Urothelium cell line (cell line): ENCODE results near the gene AGAP6.
A peak's percentile ranks its signal among the peaks of the same experiment; 100 is the strongest.
"Not testable (repeated sequence)": the region's sequence is repeated elsewhere in the genome, so short reads cannot be mapped to it uniquely, and the experiment has no call there.

Experiments used
- DNase-seq: peaks from one replicate; pipeline ENCODE4 v3.0.0; 2011; ENCODE audit warnings: low spot score, mixed read lengths
- FAIRE-seq: peaks from 2 replicates; lab custom pipeline; 2011; peaks lifted over from hg19 to GRCh38; lab: Jason Lieb, UNC

AGAP6 gene

DNA sequence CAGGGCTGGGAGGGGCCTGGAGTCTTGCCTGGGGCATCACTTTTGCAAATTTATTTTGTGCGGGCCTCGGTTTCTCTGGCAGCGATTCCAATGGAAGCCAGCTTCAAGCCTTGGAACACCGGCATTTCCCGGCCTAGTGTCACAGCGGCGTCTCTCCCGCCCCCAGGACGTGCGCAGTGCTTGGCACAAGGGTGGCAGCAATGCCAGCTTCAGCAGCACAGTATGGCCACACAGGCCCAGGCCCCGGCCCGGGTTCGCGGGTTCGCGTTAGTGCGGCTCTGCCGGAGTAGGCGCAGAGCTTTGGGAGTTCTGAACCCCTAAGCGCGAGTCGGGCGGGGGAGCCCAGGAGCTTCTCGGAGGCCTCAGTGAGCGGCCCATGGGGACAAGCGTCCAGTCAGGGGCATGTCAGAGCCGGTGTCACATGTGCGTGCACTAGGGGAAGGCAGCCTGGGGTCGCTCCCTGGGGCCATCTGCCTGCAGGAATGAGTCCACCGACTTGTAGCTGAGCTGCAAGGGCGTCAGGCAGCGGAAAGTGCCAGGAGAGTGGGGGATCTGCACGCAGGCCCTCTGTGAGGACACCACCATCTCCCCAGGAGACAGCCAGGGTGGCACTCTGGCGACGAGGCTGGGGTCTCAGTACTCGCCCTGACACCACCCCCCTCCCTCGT is 36.6 kb downstream of the AGAP6 start:
- FAIRE-seq, DNase-seq: not testable (repeated sequence)

DNA sequence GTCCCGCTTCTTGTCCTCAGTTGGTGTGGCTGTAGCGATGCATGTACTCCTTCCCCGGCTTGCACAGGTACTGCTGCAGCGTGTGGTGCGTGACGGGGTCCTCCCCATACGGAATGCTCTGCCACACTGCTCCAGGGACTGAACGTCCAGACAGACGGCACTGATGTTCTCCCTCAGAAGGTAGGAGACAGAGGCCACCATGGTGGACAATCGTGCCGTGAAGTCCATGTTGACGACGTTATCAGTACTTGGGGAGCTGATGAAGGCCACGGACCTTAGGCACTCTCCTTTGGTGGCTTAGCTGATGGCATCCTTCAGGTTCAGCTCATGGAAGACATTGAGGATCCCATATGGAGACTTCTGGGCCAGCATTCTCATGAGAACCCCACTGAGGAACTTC is 37.4 kb downstream of the AGAP6 start:
- peak; percentile 75 for FAIRE-seq
- no peak for DNase-seq

- FAIRE-seq (no peak), DNase-seq (no peak)
Observed at GRCh38 chr10:50027195-50027594, 39.0 kb downstream of the AGAP6 start.

GRCh38 chr10:50033481-50033880 is 45.3 kb downstream of the AGAP6 start:
- DNase-seq, result no peak
- no peak for FAIRE-seq

DNA sequence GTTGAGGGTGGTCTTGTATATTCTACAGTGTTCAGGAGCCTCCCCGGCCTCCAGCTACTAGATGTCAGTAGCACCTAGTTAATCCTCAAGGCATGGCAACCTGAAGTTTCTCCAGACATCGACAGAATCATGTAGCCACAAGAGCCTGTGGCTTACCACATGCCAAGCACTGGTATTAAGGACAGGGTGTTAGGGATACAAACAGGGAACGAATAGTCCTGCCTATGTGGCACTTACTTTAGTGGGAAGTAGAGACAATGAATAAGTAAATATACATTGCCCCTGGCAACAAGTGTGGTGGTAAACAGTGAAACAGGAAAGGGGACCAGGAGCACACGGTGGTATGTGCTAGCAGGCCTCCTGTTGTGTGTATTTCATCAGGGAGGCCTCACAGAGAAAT is 47.1 kb downstream of the AGAP6 start:
- peak; percentile 20 for FAIRE-seq
- DNase-seq, result not testable (repeated sequence)

GRCh38 chr10:50044941-50045664 is 56.9 kb downstream of the AGAP6 start:
- DNase-seq, result no peak
- FAIRE-seq, result no peak

GRCh38 chr10:50046457-50046856 is 58.3 kb downstream of the AGAP6 start:
- DNase-seq, FAIRE-seq: not testable (repeated sequence)

DNA sequence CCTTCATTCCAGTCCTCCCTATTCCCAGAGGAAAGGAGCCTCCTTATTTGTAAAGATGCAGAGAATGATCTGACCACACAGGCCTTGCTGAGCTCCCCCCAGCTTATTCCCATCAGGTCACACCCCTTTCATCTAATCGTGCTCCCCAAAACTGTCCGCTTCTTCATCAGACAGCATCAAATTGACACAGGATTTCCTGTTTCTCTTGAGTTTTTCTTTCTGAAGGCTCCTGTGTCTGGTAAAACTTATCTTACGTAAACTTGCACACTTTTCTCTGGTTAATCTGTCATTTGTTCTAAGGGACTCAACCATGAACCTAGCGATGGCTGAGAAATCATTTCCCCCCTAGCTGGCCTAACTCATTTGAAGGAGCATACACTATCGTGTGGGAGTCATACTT is 59.4 kb downstream of the AGAP6 start:
- not testable (repeated sequence) for FAIRE-seq, DNase-seq

GRCh38 chr10:50051995-50052660 is 63.9 kb downstream of the AGAP6 start:
- not testable (repeated sequence) for DNase-seq, FAIRE-seq

GRCh38 chr10:50052778-50053376 is 64.7 kb downstream of the AGAP6 start:
- not testable (repeated sequence) for FAIRE-seq, DNase-seq

DNA sequence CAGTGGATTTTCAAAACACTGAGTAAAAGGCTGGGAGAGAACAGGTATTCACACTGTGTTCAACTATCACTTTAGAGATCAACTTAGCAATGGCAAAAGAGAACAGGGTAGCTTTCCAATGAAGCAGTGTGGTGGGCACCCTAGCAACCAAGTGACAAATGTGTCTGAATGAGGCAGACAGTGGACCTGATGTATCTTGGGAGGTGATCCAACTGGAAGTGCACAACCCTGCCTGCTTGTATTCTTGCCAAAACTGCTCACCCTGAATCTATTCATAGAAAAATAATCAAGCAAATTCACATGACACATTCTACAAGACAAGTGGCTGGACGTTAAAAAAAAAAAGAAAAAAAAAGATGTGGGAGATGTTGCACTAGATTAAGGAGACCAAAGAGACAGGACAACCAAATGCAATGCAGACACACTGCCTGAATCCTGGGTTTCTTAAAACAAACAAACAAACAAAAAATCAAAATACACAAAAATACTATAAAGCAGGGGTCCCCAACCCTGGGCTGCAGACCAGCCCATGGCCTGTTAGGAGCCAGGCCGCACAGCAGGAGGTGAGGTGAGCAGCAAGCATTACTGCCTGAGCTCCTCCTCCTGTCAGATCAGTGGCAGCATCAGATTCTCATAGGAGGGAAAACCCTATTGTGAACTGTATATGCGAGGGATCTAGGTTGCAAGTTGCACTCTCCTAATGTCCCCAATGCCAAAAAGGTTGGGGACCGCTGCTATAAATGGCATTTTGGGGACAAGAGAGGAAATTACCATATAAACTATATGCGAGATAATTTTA is 67.5 kb downstream of the AGAP6 start:
- DNase-seq, result not testable (repeated sequence)

DNA sequence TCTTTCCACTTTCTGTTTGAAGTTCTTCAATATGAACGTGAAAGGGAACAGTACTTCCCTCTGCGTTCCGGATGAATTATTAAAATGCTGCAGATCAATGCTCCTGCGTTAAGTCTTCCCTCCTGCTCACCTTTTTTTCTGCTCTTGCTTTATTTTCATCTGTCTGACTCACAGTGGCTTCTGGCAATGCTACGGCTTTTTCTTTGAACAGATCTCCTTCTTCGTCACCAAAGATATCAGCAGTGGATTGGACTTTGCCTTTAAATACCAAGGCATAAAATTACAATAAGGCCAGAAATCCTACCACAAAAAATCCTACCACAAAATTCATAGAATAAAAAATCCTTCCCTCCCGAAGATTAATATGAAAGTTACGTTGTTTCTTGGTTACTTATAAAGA is 68.4 kb downstream of the AGAP6 start:
- FAIRE-seq, DNase-seq: not testable (repeated sequence)

More for the DNA sequence above, 67.5 kb downstream of the AGAP6 start:
- FAIRE-seq, result not testable (repeated sequence)

GRCh38 chr10:50058727-50059126 is 70.5 kb downstream of the AGAP6 start:
- not testable (repeated sequence) for DNase-seq, FAIRE-seq

- DNase-seq, FAIRE-seq: not testable (repeated sequence)
Observed at GRCh38 chr10:50059946-50060345, 71.7 kb downstream of the AGAP6 start.
